NCI-H524 treated with DMSO at 0.1 percent for 48 hours (cell line): Measurements from ENCODE around the gene SMAD7.
"Not testable (repeated sequence)": the region's sequence is repeated elsewhere in the genome, so short reads cannot be mapped to it uniquely, and the experiment has no call there.

ENCODE experiments used
- DNase-seq: peaks from one replicate; lab custom pipeline; 2025; lab: John Stamatoyannopoulos, UW

Gene SMAD7

DNA sequence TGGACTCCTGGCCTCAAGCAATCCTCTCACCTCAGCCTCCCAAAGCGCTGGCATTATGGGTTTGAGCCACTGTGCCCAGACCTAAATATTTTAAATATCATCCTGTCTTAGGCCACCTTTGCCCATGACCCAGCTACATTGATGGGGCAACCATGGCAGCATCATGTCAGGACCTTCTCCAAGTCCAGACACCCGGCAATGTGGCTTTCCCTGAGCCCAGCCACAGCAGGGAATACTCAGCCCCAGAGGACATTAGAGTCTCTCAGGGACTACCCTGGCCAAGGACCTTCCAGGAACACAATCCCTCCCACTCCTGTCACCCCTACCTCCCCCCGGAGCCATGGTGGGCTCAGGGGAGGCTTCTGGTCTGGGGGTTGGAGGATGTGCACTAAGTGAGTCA is 72.8 kb downstream of the SMAD7 start:
- DNase-seq: no peak

DNA sequence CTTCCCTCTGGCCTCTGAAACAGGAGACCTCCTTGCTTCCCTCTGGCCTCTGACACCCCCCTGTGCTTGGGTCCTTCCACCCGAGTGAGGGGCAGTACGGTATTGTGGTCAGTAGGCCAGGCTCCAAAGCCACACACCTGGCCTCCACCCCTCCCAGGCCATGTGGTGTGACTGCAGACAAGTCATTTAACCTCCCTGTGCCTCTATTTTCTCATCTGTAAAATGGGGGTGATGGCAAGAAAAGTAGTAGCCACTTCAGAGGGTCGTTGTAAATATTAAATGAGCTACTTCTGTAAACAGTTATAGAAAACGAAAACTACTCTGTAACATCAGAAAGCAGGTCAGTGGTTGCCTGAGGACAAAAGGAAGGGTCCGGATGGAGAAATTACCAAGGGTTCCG is 74.2 kb downstream of the SMAD7 start:
- no peak for DNase-seq

DNA sequence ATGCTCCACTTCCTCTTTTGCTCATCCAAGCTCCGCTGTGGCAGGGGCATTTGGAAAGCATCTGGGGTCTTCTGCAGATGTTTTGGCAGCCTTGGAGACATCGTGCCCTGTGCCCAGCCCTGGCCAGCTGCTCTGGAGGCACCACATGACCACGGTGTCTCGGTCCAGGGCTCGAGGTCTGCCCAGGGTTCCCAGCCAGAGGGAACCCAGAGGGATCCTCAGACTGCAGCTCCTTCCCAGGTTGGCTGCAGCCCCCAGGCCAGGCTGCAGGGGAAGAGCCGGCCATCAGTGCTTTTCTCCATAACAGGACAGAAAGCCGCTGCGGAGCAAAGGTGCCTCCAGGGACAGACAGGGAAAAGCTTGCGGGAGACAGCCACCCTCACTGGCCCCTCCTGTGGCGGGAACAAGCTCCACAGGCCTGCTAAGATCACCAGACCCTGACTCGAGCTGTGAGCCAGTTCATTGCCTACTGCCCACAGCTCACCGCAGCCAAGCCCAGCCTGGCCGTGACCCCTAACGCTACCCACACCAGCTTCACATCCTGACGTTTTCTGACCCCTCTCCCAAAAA is 74.7 kb downstream of the SMAD7 start:
- no peak for DNase-seq

DNA sequence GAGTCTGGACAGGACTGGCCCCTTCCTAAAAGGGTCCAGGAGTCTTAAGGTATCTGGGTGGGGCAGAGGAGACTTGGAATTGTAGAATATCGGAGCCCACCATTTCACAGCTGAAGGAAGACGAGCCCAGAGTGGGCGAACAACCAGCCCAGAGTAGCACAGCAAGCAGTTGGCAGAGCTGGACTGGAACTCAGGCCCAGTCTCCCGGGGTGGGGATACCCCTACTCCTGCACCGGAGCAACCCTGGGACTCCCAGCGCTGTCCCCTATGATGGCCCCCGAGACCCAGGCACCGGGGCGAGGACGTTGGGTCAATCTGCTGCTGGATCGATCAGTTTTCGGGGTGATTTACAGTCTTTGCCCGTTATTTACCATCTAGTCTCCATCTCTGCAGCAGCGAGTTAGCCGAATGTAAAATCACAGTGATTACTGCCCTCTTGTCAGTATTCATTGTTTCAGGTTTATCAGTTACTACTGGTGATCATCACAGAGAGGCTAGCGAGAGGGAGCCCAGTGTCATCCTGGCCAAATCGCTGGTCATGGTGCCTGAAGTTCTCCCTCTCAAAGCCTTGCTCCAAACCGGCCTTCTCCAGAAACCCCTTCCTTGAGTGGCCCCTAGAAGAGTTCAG is 75.3 kb downstream of the SMAD7 start:
- DNase-seq: no peak

DNA sequence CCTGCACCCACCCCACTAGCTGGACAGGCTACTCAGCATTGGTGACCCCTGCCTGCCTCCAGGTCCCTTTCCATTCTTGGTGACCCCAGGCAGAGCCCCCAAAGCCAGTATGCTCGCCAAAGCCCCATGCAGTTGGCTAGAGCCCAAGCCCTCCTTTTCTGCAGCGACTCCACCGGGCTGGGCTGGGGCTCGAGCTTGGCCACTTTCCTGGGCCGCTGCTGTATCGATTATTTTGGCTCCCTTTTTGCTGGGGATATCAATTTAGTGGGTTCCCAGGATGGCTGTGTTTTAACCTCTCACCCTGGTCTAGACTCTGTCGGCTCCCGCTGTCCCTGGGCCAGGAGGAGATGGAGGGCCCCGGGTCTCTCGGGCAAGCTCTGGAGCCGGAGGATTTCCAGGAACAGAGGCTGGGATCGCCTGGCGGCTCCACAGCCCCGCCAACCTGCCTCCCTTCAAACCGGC is 76.0 kb downstream of the SMAD7 start:
- DNase-seq: no peak

DNA sequence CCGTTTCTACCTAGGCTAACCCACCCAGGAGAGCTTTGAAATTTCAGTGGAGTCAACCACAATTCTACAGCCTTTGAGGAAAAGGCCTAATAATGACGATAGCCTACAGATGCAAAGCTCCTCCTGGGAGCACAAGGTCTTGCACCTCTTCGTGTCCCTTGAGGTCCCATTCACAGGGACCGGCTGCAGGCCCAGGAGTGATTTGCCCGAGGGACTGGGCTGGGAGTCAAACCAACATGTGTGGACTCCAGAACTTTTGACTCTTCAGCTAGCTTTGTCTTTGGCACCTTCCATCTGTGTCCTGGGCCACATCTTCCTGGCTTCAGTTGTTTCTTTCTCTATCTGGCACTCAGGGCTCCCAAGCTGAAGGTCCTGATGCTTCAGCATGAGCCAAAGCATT is 76.5 kb downstream of the SMAD7 start:
- DNase-seq: no peak

DNA sequence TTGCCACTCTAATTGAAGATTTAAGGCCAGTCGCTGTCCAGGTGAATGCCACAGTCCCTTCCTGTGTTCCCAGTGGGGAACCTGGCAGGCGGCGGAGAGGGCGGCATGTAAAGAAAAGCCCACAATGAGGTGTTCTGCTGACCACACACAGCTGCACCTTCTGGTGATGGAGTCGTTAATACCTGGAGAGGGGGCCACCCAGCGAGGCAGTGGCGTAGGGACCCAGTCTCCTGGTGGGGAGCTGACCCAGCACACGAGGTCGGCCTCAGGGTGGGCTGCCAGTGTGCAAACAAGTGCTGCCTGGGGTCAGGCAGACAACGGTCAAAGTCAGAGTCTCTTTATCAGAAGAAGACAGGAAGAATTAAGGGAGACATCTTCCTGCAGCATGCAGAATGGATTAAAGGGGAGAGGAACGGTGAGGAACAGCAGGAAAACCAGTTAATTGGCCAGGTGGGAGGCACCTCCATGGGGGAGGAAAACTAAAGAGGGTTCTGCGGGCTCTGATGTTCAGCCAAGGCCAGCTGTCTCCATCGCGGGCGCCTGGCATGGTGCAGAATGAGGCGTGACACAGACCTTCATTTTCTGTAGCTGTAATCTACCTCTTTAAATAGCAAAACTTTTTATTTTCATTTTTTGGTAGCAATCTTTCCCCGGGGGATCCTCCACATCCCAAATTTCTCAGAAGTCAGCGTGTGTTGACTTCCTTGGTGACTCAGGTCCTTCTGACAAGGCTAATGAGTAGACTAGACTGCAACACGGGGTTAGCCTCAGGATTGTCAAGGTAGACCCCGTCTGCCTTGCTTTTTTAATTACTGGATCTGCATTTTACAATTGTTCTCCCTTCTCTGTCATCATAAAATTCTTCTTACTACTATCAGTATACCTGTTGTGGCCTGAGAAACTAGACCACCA is 78.3 kb downstream of the SMAD7 start:
- no peak for DNase-seq

DNA sequence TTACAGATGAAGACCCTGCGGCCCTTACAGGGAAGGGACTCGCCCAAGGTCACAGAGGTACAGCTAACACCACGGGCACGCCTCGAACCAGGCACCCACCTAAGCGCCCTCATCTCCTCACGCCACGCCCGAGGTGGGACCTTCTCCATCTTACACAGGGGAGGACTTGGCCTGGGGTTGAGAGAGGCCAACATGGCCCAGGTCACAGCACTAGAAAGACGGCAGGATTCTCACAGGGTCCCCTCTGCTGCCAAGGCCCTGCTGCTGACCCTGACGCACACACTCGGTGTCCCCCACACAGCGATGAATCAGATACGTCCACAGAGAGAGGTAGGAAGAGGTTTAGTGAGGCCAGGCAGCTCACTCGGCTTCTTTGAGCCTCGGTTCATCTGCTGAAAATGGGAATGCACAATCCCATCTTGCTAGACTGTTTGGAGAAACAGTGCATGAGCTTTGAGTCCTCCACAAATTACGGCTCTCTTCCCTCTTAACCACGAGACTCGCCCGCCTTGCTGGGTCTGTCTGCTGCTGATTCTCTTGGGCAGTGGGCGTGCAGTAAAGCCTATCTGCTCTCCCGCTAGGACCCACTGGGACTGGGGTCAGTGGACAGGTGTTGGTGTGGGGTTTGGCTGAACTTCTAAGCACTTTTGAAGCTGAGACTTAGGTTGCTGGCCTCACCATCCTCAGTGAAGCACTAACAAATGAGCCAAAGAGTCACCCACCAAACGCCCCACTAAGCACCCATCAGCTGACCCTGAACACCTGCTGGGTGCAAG is 79.2 kb downstream of the SMAD7 start:
- no peak for DNase-seq

DNA sequence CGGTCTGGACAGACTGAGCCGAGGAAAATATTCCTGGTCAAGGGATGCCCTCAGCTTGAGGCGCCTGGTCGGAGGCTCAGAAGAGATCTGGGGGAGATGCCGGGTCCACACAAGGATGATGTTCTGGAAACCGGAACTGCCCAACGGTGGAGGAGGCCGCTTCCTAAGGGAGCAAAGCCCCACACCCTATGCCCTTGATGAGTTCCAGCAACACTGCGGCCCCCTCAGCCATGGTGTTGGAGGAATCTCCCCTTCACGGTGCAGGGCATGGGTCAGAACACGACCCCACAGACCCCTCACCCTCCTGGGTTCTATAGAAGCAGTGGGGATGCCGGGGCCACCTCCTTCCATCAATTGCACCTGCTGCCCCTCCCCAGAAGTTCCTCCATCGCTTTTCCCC is 79.8 kb downstream of the SMAD7 start:
- not testable (repeated sequence) for DNase-seq
